ENCODE results near the gene PET100. TPM values are rescaled to one million over a fixed set of nuclear protein-coding genes. Genes with fewer than 3 reads are reported as not detected.

Gene PET100
- total and polyA plus RNA-seq, 2 experiments from 2014 or later: 8.6 to 636 TPM

DNA sequence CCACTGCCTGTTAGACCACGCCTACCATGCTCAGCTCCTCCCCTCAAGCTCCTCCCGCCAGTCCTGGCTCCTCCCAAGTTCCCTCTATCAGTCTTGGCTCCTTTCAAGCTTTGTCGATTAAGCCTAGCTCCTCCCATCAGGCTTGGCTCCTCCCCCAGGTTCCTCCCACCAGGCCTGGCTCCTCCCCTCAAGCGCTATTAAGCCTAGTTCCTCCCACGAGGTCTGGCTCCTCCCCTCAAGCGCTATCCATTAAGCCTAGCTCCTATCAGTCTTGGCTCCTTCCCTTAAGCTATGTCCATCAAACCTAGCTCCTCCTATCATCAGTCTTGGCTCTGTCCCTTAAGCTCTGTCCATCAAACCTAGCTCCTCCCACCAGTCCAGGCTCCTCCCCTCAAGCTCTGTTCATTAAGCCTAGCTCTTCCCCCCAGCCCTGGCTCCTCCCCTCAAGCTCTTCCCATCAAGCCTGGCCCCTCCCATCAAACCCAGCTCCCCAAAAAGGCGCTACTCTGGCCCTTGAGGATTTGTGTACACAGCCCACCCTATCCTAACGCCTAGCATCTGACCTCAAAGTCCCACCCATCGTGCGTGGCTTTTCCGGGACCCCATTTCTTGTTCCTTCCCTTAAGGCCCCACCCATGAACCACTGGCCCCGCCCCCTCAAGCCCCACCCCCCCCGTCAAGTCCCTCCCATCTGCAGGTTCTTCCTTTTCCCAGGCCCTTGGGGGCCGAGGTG lies 23.9 kb upstream of the PET100 start:
- H3K27ac ChIP-seq (ENCODE audit: low read depth): no peak overlapping the region
- peaks cover 20% of the 10 kb centered on the region for H4K20me1 ChIP-seq (replicated peaks; ENCODE audit: insufficient read depth)
- H3K4me1 Mint-ChIP-seq: peaks cover 18% of the 10 kb centered on the region
- H3F3A ChIP-seq (replicated peaks; ENCODE audit: low read depth): no peaks in the 10 kb centered on the region
- H3K36me3 ChIP-seq (ENCODE audit: insufficient read depth): no peaks in the 10 kb centered on the region; the same call in 1 of the 2 replicates
- TF ChIP-seq CREB1 (CRISPR knock-in tag; IDR thresholded peaks at IDR 0.05; ENCODE audit: low read depth) (no peak), STAT1 (IDR thresholded peaks at IDR 0.05; ENCODE audit: unreplicated experiment) (no peak), EZH2 (IDR thresholded peaks at IDR 0.05; ENCODE audit: low read depth, unreplicated experiment) (no peak)
- TF ChIP-seq, protein P1, sequence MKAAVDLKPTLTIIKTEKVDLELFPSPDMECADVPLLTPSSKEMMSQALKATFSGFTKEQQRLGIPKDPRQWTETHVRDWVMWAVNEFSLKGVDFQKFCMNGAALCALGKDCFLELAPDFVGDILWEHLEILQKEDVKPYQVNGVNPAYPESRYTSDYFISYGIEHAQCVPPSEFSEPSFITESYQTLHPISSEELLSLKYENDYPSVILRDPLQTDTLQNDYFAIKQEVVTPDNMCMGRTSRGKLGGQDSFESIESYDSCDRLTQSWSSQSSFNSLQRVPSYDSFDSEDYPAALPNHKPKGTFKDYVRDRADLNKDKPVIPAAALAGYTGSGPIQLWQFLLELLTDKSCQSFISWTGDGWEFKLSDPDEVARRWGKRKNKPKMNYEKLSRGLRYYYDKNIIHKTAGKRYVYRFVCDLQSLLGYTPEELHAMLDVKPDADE (IDR thresholded peaks at IDR 0.05): no peak
- TF ChIP-seq, protein P2, sequence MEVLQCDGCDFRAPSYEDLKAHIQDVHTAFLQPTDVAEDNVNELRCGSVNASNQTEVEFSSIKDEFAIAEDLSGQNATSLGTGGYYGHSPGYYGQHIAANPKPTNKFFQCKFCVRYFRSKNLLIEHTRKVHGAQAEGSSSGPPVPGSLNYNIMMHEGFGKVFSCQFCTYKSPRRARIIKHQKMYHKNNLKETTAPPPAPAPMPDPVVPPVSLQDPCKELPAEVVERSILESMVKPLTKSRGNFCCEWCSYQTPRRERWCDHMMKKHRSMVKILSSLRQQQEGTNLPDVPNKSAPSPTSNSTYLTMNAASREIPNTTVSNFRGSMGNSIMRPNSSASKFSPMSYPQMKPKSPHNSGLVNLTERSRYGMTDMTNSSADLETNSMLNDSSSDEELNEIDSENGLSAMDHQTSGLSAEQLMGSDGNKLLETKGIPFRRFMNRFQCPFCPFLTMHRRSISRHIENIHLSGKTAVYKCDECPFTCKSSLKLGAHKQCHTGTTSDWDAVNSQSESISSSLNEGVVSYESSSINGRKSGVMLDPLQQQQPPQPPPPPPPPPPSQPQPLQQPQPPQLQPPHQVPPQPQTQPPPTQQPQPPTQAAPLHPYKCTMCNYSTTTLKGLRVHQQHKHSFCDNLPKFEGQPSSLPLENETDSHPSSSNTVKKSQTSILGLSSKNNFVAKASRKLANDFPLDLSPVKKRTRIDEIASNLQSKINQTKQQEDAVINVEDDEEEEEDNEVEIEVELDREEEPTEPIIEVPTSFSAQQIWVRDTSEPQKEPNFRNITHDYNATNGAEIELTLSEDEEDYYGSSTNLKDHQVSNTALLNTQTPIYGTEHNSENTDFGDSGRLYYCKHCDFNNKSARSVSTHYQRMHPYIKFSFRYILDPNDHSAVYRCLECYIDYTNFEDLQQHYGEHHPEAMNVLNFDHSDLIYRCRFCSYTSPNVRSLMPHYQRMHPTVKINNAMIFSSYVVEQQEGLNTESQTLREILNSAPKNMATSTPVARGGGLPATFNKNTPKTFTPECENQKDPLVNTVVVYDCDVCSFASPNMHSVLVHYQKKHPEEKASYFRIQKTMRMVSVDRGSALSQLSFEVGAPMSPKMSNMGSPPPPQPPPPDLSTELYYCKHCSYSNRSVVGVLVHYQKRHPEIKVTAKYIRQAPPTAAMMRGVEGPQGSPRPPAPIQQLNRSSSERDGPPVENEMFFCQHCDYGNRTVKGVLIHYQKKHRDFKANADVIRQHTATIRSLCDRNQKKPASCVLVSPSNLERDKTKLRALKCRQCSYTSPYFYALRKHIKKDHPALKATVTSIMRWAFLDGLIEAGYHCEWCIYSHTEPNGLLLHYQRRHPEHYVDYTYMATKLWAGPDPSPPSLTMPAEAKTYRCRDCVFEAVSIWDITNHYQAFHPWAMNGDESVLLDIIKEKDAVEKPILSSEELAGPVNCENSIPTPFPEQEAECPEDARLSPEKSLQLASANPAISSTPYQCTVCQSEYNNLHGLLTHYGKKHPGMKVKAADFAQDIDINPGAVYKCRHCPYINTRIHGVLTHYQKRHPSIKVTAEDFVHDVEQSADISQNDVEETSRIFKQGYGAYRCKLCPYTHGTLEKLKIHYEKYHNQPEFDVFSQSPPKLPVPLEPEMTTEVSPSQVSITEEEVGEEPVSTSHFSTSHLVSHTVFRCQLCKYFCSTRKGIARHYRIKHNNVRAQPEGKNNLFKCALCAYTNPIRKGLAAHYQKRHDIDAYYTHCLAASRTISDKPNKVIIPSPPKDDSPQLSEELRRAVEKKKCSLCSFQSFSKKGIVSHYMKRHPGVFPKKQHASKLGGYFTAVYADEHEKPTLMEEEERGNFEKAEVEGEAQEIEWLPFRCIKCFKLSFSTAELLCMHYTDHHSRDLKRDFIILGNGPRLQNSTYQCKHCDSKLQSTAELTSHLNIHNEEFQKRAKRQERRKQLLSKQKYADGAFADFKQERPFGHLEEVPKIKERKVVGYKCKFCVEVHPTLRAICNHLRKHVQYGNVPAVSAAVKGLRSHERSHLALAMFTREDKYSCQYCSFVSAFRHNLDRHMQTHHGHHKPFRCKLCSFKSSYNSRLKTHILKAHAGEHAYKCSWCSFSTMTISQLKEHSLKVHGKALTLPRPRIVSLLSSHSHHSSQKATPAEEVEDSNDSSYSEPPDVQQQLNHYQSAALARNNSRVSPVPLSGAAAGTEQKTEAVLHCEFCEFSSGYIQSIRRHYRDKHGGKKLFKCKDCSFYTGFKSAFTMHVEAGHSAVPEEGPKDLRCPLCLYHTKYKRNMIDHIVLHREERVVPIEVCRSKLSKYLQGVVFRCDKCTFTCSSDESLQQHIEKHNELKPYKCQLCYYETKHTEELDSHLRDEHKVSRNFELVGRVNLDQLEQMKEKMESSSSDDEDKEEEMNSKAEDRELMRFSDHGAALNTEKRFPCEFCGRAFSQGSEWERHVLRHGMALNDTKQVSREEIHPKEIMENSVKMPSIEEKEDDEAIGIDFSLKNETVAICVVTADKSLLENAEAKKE (CRISPR knock-in tag; IDR thresholded peaks at IDR 0.05): no peak
- H3K4me2 ChIP-seq: no peak overlapping the region
- peaks cover 3% of the 10 kb centered on the region; the same call in 2 of the 3 replicates for H3K9me3 Mint-ChIP-seq
- peak; percentile 91 for DNase-seq (ENCODE audit: low spot score)
- H2AFZ ChIP-seq: no peak overlapping the region
- H3K27me3 ChIP-seq (ENCODE audit: insufficient read depth): no peaks in the 10 kb centered on the region
- ATAC-seq: peak; percentile 91
- H3K9me2 ChIP-seq (ENCODE audit: insufficient read depth): no peaks in the 10 kb centered on the region
- no peak overlapping the region; the same call in 2 of the 3 replicates for H3K4me3 Mint-ChIP-seq
- H3K27ac Mint-ChIP-seq: no peak overlapping the region
- H3K27me3 Mint-ChIP-seq (ENCODE audit: insufficient read depth, low read depth, poor library complexity): peaks cover 21% of the 10 kb centered on the region
- peaks cover 18% of the 10 kb centered on the region for H3K79me2 ChIP-seq (replicated peaks; ENCODE audit: insufficient read depth)
- H3K36me3 Mint-ChIP-seq (ENCODE audit: low read depth): peaks cover 17% of the 10 kb centered on the region
- H3K4me1 ChIP-seq (ENCODE audit: insufficient read depth): peaks cover 6% of the 10 kb centered on the region
- no peak overlapping the region for H3K4me3 ChIP-seq
